GM06990 (cell line): ENCODE results near the gene SFXN4.
"Not testable (repeated sequence)": the region's sequence is repeated elsewhere in the genome, so short reads cannot be mapped to it uniquely, and the experiment has no call there.

Experiments used
- DNase-seq: peaks from one replicate; pipeline ENCODE4 v3.0.0-alpha.2; 2011; ENCODE audit not compliant: insufficient read length; ENCODE audit errors: extremely low read depth
- H3K27me3 ChIP-seq: replicated peaks from 2 replicates; pipeline ENCODE4 v1.6.0; 2011; ENCODE audit warnings: low read length; ENCODE audit not compliant: control insufficient read depth, insufficient read depth
- H3K36me3 ChIP-seq: 2 replicates; pipeline ENCODE4 v1.5.1; 2011; ENCODE audit warnings: low read length; ENCODE audit not compliant: control insufficient read depth, insufficient read depth
- H3K4me3 ChIP-seq: replicated peaks from 2 replicates; pipeline ENCODE4 v1.5.1; 2011; ENCODE audit warnings: low read depth, mild to moderate bottlenecking, control low read depth, low read length
- TF ChIP-seq, protein P1 (sequence below): IDR thresholded peaks from 2 replicates; pipeline ENCODE4 v1.5.1; 2011; ENCODE audit warnings: low read length, control low read depth, mild to moderate bottlenecking, inconsistent platforms; ENCODE audit not compliant: insufficient read depth, poor library complexity, severe bottlenecking

The SFXN4 gene

DNA sequence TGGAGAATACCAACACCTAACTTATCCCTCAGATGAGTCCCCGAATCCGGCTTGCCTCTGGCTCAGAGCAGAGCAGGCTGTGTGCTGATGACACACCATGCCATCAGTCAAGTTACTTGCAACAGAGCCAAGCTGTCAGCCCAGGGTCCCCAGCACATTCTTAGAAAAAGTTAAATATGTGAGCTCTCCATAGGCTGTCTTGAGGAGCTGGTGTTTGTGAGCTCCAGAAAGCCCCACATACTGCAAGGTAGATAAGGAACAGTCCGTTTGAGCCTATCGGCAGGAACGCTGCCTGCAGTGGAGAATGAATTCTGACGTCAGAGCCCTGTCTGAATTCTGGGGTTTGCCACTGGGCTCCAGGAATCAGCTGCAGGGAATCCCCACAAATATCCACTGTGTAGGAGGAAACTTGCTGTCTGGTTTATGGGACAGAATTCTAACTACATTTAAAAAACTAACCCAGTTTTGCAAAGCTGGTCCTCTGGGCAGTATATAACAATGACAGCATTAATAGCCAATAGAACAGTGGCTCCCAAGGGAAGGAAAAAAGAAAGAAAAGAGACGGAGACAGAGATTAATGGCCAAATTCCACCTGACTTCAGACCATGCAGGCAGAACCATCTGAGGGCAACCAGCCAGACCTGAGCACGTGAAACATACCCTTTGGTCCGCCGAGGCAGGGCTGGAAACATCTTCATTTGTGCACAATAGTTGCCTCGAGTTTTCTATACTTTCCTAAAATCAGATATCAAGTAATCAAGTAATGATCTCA is 3.6 kb downstream of the SFXN4 start:
- TF ChIP-seq, protein P1, sequence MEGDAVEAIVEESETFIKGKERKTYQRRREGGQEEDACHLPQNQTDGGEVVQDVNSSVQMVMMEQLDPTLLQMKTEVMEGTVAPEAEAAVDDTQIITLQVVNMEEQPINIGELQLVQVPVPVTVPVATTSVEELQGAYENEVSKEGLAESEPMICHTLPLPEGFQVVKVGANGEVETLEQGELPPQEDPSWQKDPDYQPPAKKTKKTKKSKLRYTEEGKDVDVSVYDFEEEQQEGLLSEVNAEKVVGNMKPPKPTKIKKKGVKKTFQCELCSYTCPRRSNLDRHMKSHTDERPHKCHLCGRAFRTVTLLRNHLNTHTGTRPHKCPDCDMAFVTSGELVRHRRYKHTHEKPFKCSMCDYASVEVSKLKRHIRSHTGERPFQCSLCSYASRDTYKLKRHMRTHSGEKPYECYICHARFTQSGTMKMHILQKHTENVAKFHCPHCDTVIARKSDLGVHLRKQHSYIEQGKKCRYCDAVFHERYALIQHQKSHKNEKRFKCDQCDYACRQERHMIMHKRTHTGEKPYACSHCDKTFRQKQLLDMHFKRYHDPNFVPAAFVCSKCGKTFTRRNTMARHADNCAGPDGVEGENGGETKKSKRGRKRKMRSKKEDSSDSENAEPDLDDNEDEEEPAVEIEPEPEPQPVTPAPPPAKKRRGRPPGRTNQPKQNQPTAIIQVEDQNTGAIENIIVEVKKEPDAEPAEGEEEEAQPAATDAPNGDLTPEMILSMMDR: no peak
- peaks cover 14% of the 10 kb centered on the region for H3K36me3 ChIP-seq
- H3K4me3 ChIP-seq: no peak overlapping the region
- no peaks in the 10 kb centered on the region for H3K27me3 ChIP-seq
- DNase-seq: no peak

DNA sequence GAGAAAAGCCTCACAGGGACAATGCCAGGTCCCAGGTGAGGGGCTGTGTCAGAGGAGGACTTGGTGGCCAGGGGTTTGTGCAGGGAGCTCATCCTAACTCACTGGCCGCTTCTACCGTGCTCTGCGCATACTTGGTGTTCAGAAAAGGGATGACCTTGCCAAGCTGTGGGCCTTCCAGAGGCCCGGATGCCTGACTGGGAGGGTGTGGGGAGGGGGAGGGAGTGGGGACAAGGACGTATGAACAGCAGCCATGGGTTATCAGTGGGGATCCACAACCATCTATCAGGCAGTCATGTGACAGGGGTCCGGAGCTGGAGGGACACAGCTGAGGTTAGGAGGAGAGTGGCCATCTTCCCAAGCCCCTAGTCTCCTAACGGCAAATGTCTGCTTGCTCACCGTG is 6.2 kb downstream of the SFXN4 start:
- H3K4me3 ChIP-seq: no peak overlapping the region
- H3K27me3 ChIP-seq: no peaks in the 10 kb centered on the region
- peaks cover 20% of the 10 kb centered on the region for H3K36me3 ChIP-seq
- TF ChIP-seq, protein P1: no peak
- DNase-seq: no peak

DNA sequence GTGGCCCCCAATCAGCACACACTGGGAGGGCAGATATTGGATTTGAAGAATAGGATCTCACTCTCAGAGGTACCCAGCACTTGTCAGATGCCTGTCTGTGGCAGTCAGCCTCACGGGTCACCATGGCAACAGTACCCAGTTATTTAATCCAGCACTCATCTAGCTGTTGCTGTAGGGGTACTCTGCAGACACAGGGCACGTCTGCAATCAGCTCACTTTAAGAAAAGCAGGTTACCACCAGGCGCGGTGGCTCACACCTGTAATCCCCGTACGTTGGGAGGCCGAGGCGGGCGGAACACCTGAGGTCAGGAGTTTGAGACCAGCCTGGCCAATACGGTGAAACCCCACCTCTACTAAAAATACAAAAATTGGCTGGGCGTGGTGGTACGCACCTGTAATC is 11.9 kb downstream of the SFXN4 start:
- no peaks in the 10 kb centered on the region for H3K27me3 ChIP-seq
- no peak for DNase-seq
- H3K36me3 ChIP-seq: peaks cover 17% of the 10 kb centered on the region
- TF ChIP-seq, protein P1: no peak
- H3K4me3 ChIP-seq: no peak overlapping the region

DNA sequence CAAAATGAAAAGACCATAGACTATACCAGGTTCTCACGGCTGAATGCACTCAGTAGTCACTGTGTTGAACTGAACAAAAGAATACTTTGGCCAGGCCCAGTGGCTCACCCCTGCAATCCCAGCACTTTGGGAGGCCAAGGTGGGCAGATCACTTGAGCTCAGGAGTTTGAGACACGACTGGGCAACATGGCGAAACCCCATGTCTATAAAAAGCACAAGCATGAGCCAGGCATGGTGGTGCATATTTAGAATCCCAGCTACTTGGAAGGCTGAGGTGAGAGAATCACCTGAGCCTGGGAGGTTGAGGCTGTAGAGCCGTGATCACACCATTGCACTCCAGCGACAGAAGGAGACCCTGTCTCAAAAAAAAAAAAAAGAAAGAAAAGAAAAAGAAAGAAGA is 12.5 kb downstream of the SFXN4 start:
- Histone ChIP-seq H3K4me3 (no peak overlapping the region), H3K27me3 (no peaks in the 10 kb centered on the region), H3K36me3 (peaks cover 15% of the 10 kb centered on the region)
- TF ChIP-seq, protein P1: no peak
- no peak for DNase-seq

DNA sequence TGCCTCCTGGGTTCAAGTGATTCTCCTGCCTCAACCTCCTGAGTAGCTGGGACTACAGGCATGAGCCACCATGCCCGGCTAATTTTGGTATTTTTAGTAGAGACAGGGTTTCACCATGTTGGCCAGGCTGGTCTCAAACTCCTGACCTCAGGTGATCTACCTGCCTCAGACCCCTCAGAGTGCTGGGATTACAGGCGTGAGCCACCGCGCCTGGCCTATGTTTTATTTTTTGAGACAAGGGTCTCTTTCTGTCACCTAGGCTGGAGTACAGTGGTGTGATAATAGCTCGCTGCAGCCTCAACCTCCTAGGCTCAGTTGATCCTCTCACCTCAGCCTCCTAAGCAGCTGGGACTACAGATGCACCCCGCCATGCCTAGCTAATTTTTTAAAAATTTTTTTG is 13.9 kb downstream of the SFXN4 start:
- H3K4me3 ChIP-seq, DNase-seq, H3K27me3 ChIP-seq: not testable (repeated sequence)
- peaks cover 14% of the 10 kb centered on the region for H3K36me3 ChIP-seq

DNA sequence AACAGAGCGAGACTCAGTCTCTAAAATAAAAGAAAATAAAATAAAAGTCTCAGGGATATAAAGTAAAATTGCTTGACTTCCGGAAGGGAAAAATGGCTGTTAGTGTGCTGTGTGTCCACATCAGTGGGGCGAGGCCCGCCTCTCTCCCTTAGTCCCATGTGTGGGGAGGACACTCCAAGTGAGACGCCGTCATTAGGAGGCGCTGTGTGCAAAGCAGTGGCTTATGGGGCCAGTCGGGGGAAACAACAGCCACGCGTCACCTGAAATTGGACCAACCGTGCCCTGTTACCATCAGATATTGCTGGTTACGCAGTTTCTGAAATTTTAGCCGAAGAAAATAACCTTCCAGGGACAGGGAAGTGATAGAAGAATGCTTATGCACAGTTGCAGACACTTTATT is 15.8 kb downstream of the SFXN4 start:
- Histone ChIP-seq H3K27me3 (no peaks in the 10 kb centered on the region), H3K4me3 (no peak overlapping the region), H3K36me3 (peaks cover 8% of the 10 kb centered on the region)
- TF ChIP-seq, protein P1: no peak
- DNase-seq: no peak
